GM12892 (cell line): ENCODE data around the gene CDCA8.

ENCODE experiments used
- POLR2A ChIP-seq: IDR thresholded peaks from 2 replicates; pipeline ENCODE4 v1.6.1; 2011; ENCODE audit warnings: low read depth, low read length, control low read depth
- POLR2AphosphoS5 ChIP-seq: IDR thresholded peaks from 2 replicates; pipeline ENCODE4 v1.6.1; 2011; ENCODE audit warnings: low read depth, low read length, control low read depth
- TAF1 ChIP-seq: IDR thresholded peaks from 2 replicates; pipeline ENCODE4 v1.6.1; 2011; ENCODE audit warnings: low read depth, mild to moderate bottlenecking, control low read depth, low read length, borderline replicate concordance

DNA sequence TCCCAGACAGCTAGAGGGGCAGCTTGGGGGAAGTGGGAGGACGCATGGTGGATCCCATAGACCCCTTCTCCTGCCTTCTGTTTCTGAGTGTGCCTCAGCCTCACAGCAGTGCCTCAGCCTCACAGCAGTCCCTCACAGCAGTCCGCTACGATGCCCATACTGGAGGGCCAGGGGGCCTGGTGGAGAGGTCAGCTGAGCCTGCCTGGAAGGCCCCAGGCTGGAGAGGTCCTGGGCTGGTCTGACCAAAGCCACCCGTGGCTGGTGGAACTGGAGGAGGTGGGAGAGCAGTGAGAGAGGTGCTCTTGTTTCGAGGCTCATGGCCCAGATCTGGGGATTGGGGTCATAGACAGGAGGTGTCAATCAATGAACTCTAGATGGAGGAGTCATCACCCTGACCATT lies 41.6 kb upstream of the CDCA8 start:
- TF ChIP-seq POLR2A (no peak), POLR2AphosphoS5 (no peak), TAF1 (no peak)
